Thyroid gland (tissue), 4 donors: ENCODE measurements around the gene LRBA. TPM values are rescaled to one million over a fixed set of nuclear protein-coding genes. Genes with fewer than 3 reads are reported as not detected.

Experiments used
- DNase-seq, 2 donors: peaks; one replicate each; pipeline ENCODE4 v3.0.0-alpha.2; 2019
- H3K27ac ChIP-seq, 3 donors: fragments of 200-600 bp; sonication (generic); 1 replicate in 2 of 3; 2 replicates in 1 of 3; pipeline ENCODE4 v1.5.1; 2016 to 2019; ENCODE audit warnings: mild to moderate bottlenecking in 1 of 3, moderate library complexity in 1 of 3
- H3K27me3 ChIP-seq: fragments of 200-600 bp; sonication (generic); one replicate; pipeline ENCODE4 v1.5.1; 2019
- H3K36me3 ChIP-seq, 2 donors: fragments of 200-600 bp; sonication (generic); one replicate each; pipeline ENCODE4 v1.5.1; 2016 to 2019
- H3K4me1 ChIP-seq, 2 donors: fragments of 200-600 bp; sonication (generic); one replicate each; pipeline ENCODE4 v1.5.1; 2017 to 2019
- H3K4me3 ChIP-seq, 3 donors: fragments of 200-600 bp; sonication (generic); replicated peaks in 1 of 3; 1 replicate in 2 of 3; 2 replicates in 1 of 3; pipeline ENCODE4 v1.5.1; 2016; ENCODE audit warnings: mild to moderate bottlenecking in 1 of 3
- H3K9me3 ChIP-seq: fragments of 200-600 bp; sonication (generic); one replicate; pipeline ENCODE4 v1.5.1; 2017
- POLR2A ChIP-seq, 2 donors: fragments of 450-650 bp; IDR thresholded peaks; one replicate each; pipeline ENCODE4 v1.6.1; 2017; ENCODE audit warnings: antibody characterized with exemption in 2 of 2, mild to moderate bottlenecking in 2 of 2, moderate library complexity in 1 of 2
- WGBS, 2 donors: methylation state at CpG; one replicate each; pipeline ENCODE4 v1.1.5; 2017; 5-methylcytosine and 5-hydroxymethylcytosine counted together
- intact Hi-C: fragments of 100-400 bp; cut with DNase I; formaldehyde crosslinking; loops from one replicate; pipeline ENCODE4 v1.15.1; 2023
- total RNA-seq, 4 donors: library from RNA; depleted of rRNA; stranded (reverse); fragments of >200 nt; gene quantifications; one replicate each; pipeline ENCODE4 v1.2.3, GENCODE V29; 2016
- TF ChIP-seq, protein P1 (sequence below), 6 experiments: fragments of 200-600 bp in 3 of 6; fragments of 450-650 bp in 3 of 6; sonication (generic) in 3 of 6; IDR thresholded peaks; one replicate each; pipeline ENCODE4 v1.5.1; 2016 to 2019; ENCODE audit warnings: antibody characterized with exemption in 6 of 6, mild to moderate bottlenecking in 2 of 6, inconsistent platforms in 1 of 6, moderate library complexity in 1 of 6

Gene LRBA
- total RNA-seq, 4 donors from 2014 or later: 98.9 to 127 (median 113) TPM

DNA sequence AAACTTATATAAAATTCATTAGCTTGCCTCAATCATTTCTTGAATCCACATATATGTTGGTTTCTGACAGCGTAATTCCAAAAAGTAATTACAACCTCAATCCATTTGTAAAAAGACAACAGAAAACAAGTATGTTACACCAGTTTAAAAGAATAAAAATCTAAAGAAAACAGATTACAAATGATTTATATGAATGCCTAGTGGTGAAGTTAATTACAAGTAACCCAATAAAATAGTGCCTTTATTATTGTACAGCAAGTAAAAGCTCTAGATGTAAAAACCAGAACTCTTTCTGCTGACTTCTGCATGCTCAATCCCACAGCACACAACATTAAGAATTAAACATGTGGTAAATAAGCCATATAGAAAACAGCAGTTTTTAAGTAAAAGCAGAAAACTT is 235.4 kb downstream of the LRBA start:
- Histone ChIP-seq H3K27ac (no peak overlapping the region), H3K36me3 (no peaks in the 10 kb centered on the region), H3K9me3 (no peaks in the 10 kb centered on the region), H3K27me3 (no peaks in the 10 kb centered on the region), H3K4me1 (peaks cover 4 to 22% of the 10 kb centered on the region in 2 donors), H3K4me3 (no peak overlapping the region)
- 98 to 99% methylated on average over 1 of the region's 1 CpG for WGBS, 2 donors
- TF ChIP-seq, protein P1, sequence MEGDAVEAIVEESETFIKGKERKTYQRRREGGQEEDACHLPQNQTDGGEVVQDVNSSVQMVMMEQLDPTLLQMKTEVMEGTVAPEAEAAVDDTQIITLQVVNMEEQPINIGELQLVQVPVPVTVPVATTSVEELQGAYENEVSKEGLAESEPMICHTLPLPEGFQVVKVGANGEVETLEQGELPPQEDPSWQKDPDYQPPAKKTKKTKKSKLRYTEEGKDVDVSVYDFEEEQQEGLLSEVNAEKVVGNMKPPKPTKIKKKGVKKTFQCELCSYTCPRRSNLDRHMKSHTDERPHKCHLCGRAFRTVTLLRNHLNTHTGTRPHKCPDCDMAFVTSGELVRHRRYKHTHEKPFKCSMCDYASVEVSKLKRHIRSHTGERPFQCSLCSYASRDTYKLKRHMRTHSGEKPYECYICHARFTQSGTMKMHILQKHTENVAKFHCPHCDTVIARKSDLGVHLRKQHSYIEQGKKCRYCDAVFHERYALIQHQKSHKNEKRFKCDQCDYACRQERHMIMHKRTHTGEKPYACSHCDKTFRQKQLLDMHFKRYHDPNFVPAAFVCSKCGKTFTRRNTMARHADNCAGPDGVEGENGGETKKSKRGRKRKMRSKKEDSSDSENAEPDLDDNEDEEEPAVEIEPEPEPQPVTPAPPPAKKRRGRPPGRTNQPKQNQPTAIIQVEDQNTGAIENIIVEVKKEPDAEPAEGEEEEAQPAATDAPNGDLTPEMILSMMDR (IDR thresholded peaks at IDR 0.05): no peak
- TF ChIP-seq POLR2A (IDR thresholded peaks at IDR 0.05): no peak
- intact Hi-C loops: no loop called here
- DNase-seq: no peak

DNA sequence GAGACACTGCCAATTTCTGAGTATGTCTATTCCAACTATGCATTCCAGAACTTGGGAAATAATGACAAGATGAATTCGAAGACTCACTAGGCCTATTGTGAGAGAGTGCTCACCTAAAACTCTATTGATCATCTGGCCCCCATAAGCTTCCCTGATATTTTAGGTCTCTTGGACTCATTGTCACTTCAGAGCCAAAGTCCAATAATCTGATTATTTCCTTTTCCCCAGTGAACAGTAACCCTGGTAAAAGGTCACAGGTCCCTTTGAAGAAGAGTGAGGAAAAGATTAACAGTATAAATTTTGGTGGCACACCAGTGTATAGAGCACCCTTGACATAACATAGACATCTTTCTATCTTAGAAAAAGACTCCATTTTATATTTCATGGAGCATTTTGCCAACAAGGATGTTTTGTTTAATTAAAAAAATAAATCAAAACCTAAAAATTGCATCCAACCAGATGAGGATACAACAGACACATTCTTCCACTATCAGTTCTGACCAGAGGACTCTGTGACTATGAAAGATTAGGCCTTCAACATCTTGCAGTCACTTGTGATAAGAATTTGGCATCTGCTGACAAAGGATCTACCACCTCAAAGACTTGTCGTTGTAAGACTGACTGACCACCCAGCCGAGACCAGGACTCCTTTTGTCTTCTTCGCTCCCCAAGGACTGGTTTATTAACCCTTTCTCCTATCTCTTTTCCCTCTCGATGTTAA is 241.2 kb downstream of the LRBA start:
- Histone ChIP-seq H3K27ac (no peak overlapping the region), H3K4me1 (no peaks in the 10 kb centered on the region), H3K9me3 (no peaks in the 10 kb centered on the region), H3K4me3 (no peak overlapping the region), H3K36me3 (no peaks in the 10 kb centered on the region), H3K27me3 (no peaks in the 10 kb centered on the region)
- no peak for DNase-seq
- WGBS, 2 donors: 84 to 86% methylated on average over 5 of the region's 5 CpGs
- intact Hi-C loops: no loop called here
- TF ChIP-seq, protein P1 (IDR thresholded peaks at IDR 0.05): no peak
- no peak for TF ChIP-seq POLR2A (IDR thresholded peaks at IDR 0.05)

DNA sequence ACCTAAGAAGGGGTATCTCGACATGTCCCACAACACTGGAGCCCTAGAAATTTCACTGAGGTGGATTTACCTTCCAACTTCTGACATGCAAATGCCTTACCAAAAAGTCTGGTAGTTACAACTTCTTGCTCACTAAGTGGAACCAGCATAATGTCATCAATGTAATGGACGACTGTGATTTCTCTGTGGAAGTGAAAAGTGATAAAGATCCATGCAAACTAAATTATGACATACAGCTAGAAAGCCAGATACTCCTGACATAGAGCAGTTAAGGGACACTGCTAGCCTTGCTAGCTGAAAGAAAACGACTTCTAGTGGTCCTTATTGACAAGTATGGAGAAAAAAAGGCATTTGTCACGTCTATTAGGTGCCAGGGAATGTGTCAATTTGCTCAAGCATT is 242.1 kb downstream of the LRBA start:
- Histone ChIP-seq H3K36me3 (no peaks in the 10 kb centered on the region), H3K27me3 (no peaks in the 10 kb centered on the region), H3K9me3 (no peaks in the 10 kb centered on the region), H3K4me1 (no peaks in the 10 kb centered on the region), H3K4me3 (no peak overlapping the region), H3K27ac (no peak overlapping the region)
- no peak for DNase-seq
- TF ChIP-seq POLR2A (IDR thresholded peaks at IDR 0.05): no peak
- TF ChIP-seq, protein P1 (IDR thresholded peaks at IDR 0.05): no peak
- intact Hi-C loops: no loop called here
- WGBS, 2 donors: 89 to 93% methylated on average over 4 of the region's 4 CpGs

DNA sequence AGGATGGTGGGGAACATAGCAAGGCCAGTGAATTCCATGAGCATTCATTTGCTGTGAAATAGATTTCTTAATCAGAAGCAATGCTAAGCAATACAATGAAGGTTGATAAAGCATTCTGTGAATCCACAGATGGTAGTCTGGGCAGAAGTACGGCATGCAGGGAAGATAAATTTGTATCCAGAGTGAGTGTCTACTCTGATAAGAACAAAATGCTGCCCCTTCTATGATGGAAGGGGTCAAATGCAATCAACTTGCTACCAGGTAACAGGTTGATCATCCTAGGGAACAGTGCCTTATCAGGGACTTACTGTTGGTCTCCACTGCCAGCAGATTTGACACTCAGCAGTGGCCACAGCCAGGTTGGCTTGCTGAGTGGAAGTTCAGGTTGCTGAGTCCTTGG is 243.7 kb downstream of the LRBA start:
- intact Hi-C loops: no loop called here
- H3K36me3 ChIP-seq: no peaks in the 10 kb centered on the region
- no peaks in the 10 kb centered on the region for H3K4me1 ChIP-seq
- H3K9me3 ChIP-seq: no peaks in the 10 kb centered on the region
- WGBS, 2 donors: 100% methylated on average over 1 of the region's 1 CpG
- H3K27me3 ChIP-seq: no peaks in the 10 kb centered on the region
- no peak overlapping the region for H3K4me3 ChIP-seq
- H3K27ac ChIP-seq: no peak overlapping the region
- TF ChIP-seq, protein P1 (IDR thresholded peaks at IDR 0.05): no peak
- TF ChIP-seq POLR2A (IDR thresholded peaks at IDR 0.05): no peak
- DNase-seq: no peak

DNA sequence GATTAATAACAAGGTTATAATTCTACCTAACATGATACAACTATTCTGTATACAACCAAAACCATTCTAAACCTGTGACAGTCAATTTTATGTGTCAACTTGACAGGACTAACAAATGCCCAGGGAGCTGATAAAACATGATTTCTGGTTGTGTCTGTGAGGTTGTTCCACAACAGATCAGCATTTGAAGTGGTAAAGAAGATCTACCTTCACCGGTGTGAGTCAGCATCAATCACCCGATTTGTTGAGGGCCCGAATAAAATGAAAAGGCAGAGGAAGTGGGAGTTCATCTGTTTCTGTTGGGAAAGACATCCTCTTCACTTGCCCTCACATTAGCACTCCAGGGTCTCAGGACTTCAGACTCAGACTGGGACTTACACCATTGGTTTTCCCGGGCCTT is 245.2 kb downstream of the LRBA start:
- Histone ChIP-seq H3K27me3 (no peaks in the 10 kb centered on the region), H3K27ac (no peak overlapping the region), H3K4me1 (no peaks in the 10 kb centered on the region), H3K4me3 (no peak overlapping the region), H3K36me3 (no peaks in the 10 kb centered on the region), H3K9me3 (no peaks in the 10 kb centered on the region)
- intact Hi-C loops: no loop called here
- no peak for DNase-seq
- 91 to 92% methylated on average over 4 of the region's 4 CpGs for WGBS, 2 donors
- TF ChIP-seq POLR2A (IDR thresholded peaks at IDR 0.05): no peak
- TF ChIP-seq, protein P1 (IDR thresholded peaks at IDR 0.05): no peak
